A673 (cell line): ENCODE measurements around the gene DNMBP. TPM values are rescaled to one million over a fixed set of nuclear protein-coding genes. Genes with fewer than 3 reads are reported as not detected.

Experiments used
- BruUV-seq: library from RNA; stranded (reverse); fragments of 400-500 nt; replicated peaks from 2 replicates; lab custom pipeline; 2021; lab: Mats Ljungman, UMichigan
- CTCF ChIA-PET: fragments of 300-600 bp; sonication (Branson Sonifier 250); formaldehyde crosslinking; loops from one replicate; lab custom pipeline; 2022; ENCODE audit warnings: antibody characterized with exemption; lab: Charles Lee
- POLR2A ChIA-PET: fragments of 300-600 bp; sonication (Branson Sonifier 250); formaldehyde crosslinking; loops from one replicate; lab custom pipeline; 2022; ENCODE audit warnings: antibody characterized with exemption; ENCODE audit not compliant: low non-redundant PET; lab: Charles Lee
- DNase-seq: peaks from one replicate; pipeline ENCODE4 v3.0.0-alpha.2; 2015; ENCODE audit warnings: low spot score
- H3K27ac ChIP-seq: fragments of 200-600 bp; sonication (generic); 2 replicates; pipeline ENCODE4 v1.5.1; 2016; ENCODE audit warnings: mixed run types, low read depth, mild to moderate bottlenecking, mixed read lengths, antibody characterized with exemption, low read length; ENCODE audit not compliant: poor library complexity, severe bottlenecking
- H3K27me3 ChIP-seq: fragments of 200-600 bp; sonication (generic); replicated peaks from 2 replicates; pipeline ENCODE4 v1.6.1; 2017; ENCODE audit warnings: mixed run types, low read depth, mild to moderate bottlenecking, mixed read lengths, antibody characterized with exemption, low read length; ENCODE audit not compliant: insufficient read depth, poor library complexity
- H3K36me3 ChIP-seq: fragments of 200-600 bp; sonication (generic); 2 replicates; pipeline ENCODE4 v1.6.1; 2016; ENCODE audit warnings: mixed run types, mild to moderate bottlenecking, mixed read lengths, antibody characterized with exemption, low read length; ENCODE audit not compliant: insufficient read depth, poor library complexity, severe bottlenecking
- H3K4me1 ChIP-seq: fragments of 200-600 bp; sonication (generic); 2 replicates; pipeline ENCODE4 v1.6.1; 2017; ENCODE audit warnings: mixed run types, mild to moderate bottlenecking, mixed read lengths, antibody characterized with exemption, low read length; ENCODE audit not compliant: insufficient read depth, poor library complexity, severe bottlenecking
- H3K4me3 ChIP-seq: fragments of 200-600 bp; sonication (generic); 2 replicates; pipeline ENCODE4 v1.5.1; 2016; ENCODE audit warnings: low read depth, mixed run types, mild to moderate bottlenecking, mixed read lengths, low read length; ENCODE audit not compliant: poor library complexity, severe bottlenecking
- H3K9me3 ChIP-seq: fragments of 200-600 bp; sonication (generic); 2 replicates; pipeline ENCODE4 v1.6.1; 2016; ENCODE audit warnings: mixed run types, low read depth, mild to moderate bottlenecking, mixed read lengths, antibody characterized with exemption, low read length; ENCODE audit not compliant: poor library complexity, severe bottlenecking
- EZH2 ChIP-seq: fragments of 200-600 bp; sonication (generic); IDR thresholded peaks from 2 replicates; pipeline ENCODE4 v1.6.1; 2017; ENCODE audit warnings: borderline replicate concordance, low read depth, mild to moderate bottlenecking, mixed read lengths, antibody characterized with exemption, low read length; ENCODE audit not compliant: poor library complexity, severe bottlenecking
- intact Hi-C: fragments of 100-400 bp; cut with micrococcal nuclease; formaldehyde crosslinking; loops from one replicate; pipeline ENCODE4 v1.10.0; 2022; ENCODE audit not compliant: unreplicated experiment
- total RNA-seq: library from RNA; stranded (reverse); gene quantifications from 2 replicates; pipeline ENCODE4 v1.2.3, GENCODE V29; 2021
- TF ChIP-seq, protein P1 (sequence below): fragments of 300-800, 200-600 bp; sonication (generic); conservative IDR thresholded peaks from 2 replicates; pipeline ENCODE4 v1.5.1; 2017; ENCODE audit warnings: low read depth, mild to moderate bottlenecking, antibody characterized with exemption, low read length, moderate library complexity, mixed read lengths

The DNMBP gene
- total RNA-seq, 1 experiment from 2014 or later: 28.0 TPM

DNA sequence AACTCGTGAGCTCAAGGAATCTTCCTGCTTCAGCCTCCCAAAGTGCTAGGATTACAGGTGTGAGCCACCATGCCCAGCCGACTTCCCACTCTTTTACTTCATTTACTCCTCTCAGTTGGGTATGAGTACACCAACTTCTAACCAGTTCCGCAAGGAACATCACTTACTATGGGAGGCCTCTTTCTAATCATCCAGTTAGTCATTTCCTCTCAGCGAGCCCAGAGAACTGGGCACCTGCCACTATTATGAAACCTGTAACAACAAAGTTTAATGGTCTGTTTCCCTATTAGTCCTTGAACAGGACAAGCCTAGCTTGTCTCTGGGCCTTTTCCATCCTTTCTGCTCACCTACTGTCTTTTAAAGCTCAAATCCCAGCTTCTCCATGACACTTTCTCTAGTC, 88.8 kb downstream of the DNMBP start:
- DNase-seq: no peak
- TF ChIP-seq, protein P1, sequence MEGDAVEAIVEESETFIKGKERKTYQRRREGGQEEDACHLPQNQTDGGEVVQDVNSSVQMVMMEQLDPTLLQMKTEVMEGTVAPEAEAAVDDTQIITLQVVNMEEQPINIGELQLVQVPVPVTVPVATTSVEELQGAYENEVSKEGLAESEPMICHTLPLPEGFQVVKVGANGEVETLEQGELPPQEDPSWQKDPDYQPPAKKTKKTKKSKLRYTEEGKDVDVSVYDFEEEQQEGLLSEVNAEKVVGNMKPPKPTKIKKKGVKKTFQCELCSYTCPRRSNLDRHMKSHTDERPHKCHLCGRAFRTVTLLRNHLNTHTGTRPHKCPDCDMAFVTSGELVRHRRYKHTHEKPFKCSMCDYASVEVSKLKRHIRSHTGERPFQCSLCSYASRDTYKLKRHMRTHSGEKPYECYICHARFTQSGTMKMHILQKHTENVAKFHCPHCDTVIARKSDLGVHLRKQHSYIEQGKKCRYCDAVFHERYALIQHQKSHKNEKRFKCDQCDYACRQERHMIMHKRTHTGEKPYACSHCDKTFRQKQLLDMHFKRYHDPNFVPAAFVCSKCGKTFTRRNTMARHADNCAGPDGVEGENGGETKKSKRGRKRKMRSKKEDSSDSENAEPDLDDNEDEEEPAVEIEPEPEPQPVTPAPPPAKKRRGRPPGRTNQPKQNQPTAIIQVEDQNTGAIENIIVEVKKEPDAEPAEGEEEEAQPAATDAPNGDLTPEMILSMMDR: no peak
- no peak for TF ChIP-seq EZH2
- Histone ChIP-seq H3K9me3 (no peaks in the 10 kb centered on the region), H3K27ac (no peak overlapping the region), H3K4me3 (no peak overlapping the region), H3K36me3 (no peaks in the 10 kb centered on the region), H3K4me1 (peaks cover 23% of the 10 kb centered on the region), H3K27me3 (no peaks in the 10 kb centered on the region)
- ChIA-PET CTCF (no interaction called here), POLR2A (no interaction called here)
- intact Hi-C loops: no loop called here
- BruUV-seq: no TSS peak

DNA sequence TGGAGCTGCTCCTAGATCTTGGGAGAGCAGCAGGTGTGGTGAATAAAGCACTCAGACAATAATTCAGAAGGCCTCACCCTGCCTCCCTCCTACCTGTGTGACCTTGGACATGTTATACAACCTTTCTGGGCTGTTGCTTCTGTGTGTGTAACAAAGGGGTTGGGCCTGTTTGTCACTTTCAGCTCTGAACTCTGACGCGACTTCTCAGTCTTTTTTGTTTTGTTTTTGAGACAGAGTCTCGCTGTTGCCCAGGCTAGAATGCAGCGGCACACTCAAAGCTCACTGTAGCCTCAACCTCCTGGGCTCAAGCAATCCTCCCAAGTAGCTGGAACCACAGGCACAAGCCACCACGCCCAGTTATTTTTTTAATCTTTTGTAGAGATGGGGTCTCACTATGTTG, 89.3 kb downstream of the DNMBP start:
- ChIA-PET POLR2A (no interaction called here), CTCF (no interaction called here)
- no peaks in the 10 kb centered on the region for H3K9me3 ChIP-seq
- DNase-seq: no peak
- H3K27ac ChIP-seq: no peak overlapping the region
- no peaks in the 10 kb centered on the region for H3K36me3 ChIP-seq
- TF ChIP-seq, protein P1: no peak
- no peak for TF ChIP-seq EZH2
- no TSS peak for BruUV-seq
- H3K4me1 ChIP-seq: peaks cover 23% of the 10 kb centered on the region
- H3K4me3 ChIP-seq: no peak overlapping the region
- no peaks in the 10 kb centered on the region for H3K27me3 ChIP-seq
- intact Hi-C loops: no loop called here

DNA sequence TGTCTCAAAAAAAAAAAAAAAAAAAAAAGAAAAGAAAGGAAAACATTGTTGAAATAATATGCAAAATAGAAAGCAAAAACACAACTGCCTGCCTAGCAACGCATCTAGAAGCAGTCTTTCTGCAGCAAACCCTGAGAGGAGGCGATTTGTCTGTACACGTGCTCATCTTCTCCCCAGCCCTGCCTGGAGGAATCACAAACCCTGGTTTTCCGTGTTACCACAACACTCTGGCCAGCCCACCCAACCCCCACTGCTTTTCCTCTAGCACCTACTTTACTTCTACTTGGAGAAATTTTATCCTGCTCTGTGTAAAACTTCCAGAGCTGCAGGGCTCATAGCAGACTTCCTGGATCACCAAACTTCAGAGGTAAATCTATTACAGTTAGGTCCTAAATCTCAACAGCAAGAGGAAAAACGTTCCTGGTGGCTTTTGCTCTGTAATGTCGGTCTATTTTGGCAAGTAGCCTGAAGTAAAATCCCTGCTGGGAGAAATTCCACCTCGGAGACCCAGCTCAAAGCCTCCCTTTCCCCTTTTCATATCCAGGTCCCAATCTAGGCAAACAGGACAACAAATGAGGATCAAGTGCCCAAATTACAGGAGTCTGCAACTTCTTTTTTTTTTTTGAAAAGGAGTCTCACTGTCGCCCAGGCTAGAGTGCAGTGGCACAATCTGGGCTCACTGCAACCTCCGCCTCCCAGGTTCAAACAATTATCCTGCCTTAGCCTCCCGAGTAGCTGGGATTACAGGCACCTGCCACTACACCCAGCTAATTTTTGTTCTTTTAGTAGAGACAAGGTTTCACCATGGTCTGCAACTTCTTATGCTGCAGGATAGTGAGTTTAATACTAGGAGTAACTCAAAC, 91.6 kb downstream of the DNMBP start:
- H3K27ac ChIP-seq: peak overlapping the region; percentile 87
- peaks cover 28% of the 10 kb centered on the region for H3K4me1 ChIP-seq
- BruUV-seq: TSS peak; percentile 91
- ChIA-PET POLR2A (no interaction called here), CTCF (interaction anchor here (0.7 kb wide), 1 partner anchor 9 kb away, joined by 3 read pairs; no protein-coding TSS in a partner anchor)
- DNase-seq: peak; percentile 91
- TF ChIP-seq, protein P1: no peak
- H3K27me3 ChIP-seq: no peaks in the 10 kb centered on the region
- intact Hi-C loops: loop anchor here (2.0 kb wide), 1 partner anchor 93 kb away; no protein-coding TSS in a partner anchor
- no peaks in the 10 kb centered on the region for H3K9me3 ChIP-seq
- no peaks in the 10 kb centered on the region for H3K36me3 ChIP-seq
- peak overlapping the region; percentile 43 for H3K4me3 ChIP-seq
